WTC11 (cell line): ENCODE data around the gene VILL.

Source experiments
- CTCF ChIP-seq: fragments of 200-600 bp; IDR thresholded peaks from 2 replicates; pipeline ENCODE4 v1.8.0; 2022; ENCODE audit warnings: antibody characterized with exemption
- FOXP1 ChIP-seq: sonication (generic); formaldehyde crosslinking; IDR thresholded peaks from 2 replicates; pipeline ENCODE4 v1.8.0; 2022; ENCODE audit warnings: missing genetic modification reagents, mild to moderate bottlenecking, moderate library complexity, borderline replicate concordance
- KAT7 ChIP-seq: sonication (generic); formaldehyde crosslinking; IDR thresholded peaks from 2 replicates; pipeline ENCODE4 v1.8.1; 2023; ENCODE audit warnings: missing genetic modification reagents, mild to moderate bottlenecking, borderline replicate concordance
- MAX ChIP-seq: sonication (generic); formaldehyde crosslinking; IDR thresholded peaks from 2 replicates; pipeline ENCODE4 v1.8.0; 2022; ENCODE audit warnings: mild to moderate bottlenecking, missing genetic modification reagents
- ZBTB43 ChIP-seq: sonication (generic); formaldehyde crosslinking; IDR thresholded peaks from 2 replicates; pipeline ENCODE4 v1.8.1; 2023; ENCODE audit warnings: mild to moderate bottlenecking, missing genetic modification reagents

- TF ChIP-seq CTCF (no peak), FOXP1 (CRISPR knock-in tag) (no peak), ZBTB43 (CRISPR knock-in tag) (no peak), MAX (CRISPR knock-in tag) (no peak), KAT7 (CRISPR knock-in tag) (no peak)
Measured at GRCh38 chr3:38006445-38006995, 15.9 kb downstream of the VILL start.
